HG03196 (cell line): ENCODE measurements around the gene SLC6A17.

Source experiments
- ATAC-seq: cut with Tn5 transposase; IDR thresholded peaks from one replicate; pipeline ENCODE4 v1.9.1; 2021; ENCODE audit not compliant: unreplicated experiment

SLC6A17 gene

GRCh38 chr1:110135246-110135645, 15.0 kb upstream of the SLC6A17 start:
- no peak for ATAC-seq

- no peak for ATAC-seq
Measured at GRCh38 chr1:110135666-110136065, 14.6 kb upstream of the SLC6A17 start.

GRCh38 chr1:110136911-110137310, 13.4 kb upstream of the SLC6A17 start:
- ATAC-seq, result no peak

GRCh38 chr1:110138956-110139355, 11.3 kb upstream of the SLC6A17 start:
- ATAC-seq, result no peak

- no peak for ATAC-seq
Measured at GRCh38 chr1:110144366-110144765, 5.9 kb upstream of the SLC6A17 start.

- no peak for ATAC-seq
Measured at GRCh38 chr1:110148961-110149360, 1.3 kb upstream of the SLC6A17 start.

GRCh38 chr1:110151175-110151669, 928 bp downstream of the SLC6A17 start:
- ATAC-seq, result no peak

GRCh38 chr1:110152133-110152785, 2.0 kb downstream of the SLC6A17 start:
- no peak for ATAC-seq

GRCh38 chr1:110153407-110153950, 3.2 kb downstream of the SLC6A17 start:
- no peak for ATAC-seq

GRCh38 chr1:110155878-110156522, 5.7 kb downstream of the SLC6A17 start:
- no peak for ATAC-seq

GRCh38 chr1:110158261-110158660, 8.0 kb downstream of the SLC6A17 start:
- no peak for ATAC-seq

- ATAC-seq, result no peak
Measured at GRCh38 chr1:110159168-110159567, 8.9 kb downstream of the SLC6A17 start.

GRCh38 chr1:110160538-110161100, 10.3 kb downstream of the SLC6A17 start:
- no peak for ATAC-seq

- ATAC-seq, result no peak
Measured at GRCh38 chr1:110161165-110161564, 10.9 kb downstream of the SLC6A17 start.

- no peak for ATAC-seq
Measured at GRCh38 chr1:110161849-110162248, 11.6 kb downstream of the SLC6A17 start.

- ATAC-seq, result no peak
Measured at GRCh38 chr1:110163591-110163990, 13.3 kb downstream of the SLC6A17 start.

- no peak for ATAC-seq
Measured at GRCh38 chr1:110164725-110165350, 14.5 kb downstream of the SLC6A17 start.

GRCh38 chr1:110165761-110166231, 15.5 kb downstream of the SLC6A17 start:
- ATAC-seq, result no peak

- ATAC-seq, result no peak
Measured at GRCh38 chr1:110166861-110167260, 16.6 kb downstream of the SLC6A17 start.

GRCh38 chr1:110170766-110171733, 20.8 kb downstream of the SLC6A17 start:
- no peak for ATAC-seq
